Fibroblast of lung (primary cell): ENCODE measurements around the gene TESK2.

ENCODE experiments used
- EZH2 ChIP-seq: IDR thresholded peaks from 2 replicates; pipeline ENCODE4 v1.5.1; 2012; ENCODE audit warnings: low read length, control low read depth, mild to moderate bottlenecking; ENCODE audit errors: missing control alignments
- TF ChIP-seq, protein P1 (sequence below), 2 donors: IDR thresholded peaks in 1 of 2; conservative IDR thresholded peaks in 1 of 2; 1 replicate in 1 of 2; 2 replicates in 1 of 2; pipeline ENCODE4 v1.5.1; 2011 to 2012; ENCODE audit warnings: low read length in 2 of 2, control low read depth in 1 of 2, inconsistent platforms in 1 of 2, low read depth in 1 of 2, mild to moderate bottlenecking in 1 of 2

- TF ChIP-seq EZH2: no peak
- TF ChIP-seq, protein P1, sequence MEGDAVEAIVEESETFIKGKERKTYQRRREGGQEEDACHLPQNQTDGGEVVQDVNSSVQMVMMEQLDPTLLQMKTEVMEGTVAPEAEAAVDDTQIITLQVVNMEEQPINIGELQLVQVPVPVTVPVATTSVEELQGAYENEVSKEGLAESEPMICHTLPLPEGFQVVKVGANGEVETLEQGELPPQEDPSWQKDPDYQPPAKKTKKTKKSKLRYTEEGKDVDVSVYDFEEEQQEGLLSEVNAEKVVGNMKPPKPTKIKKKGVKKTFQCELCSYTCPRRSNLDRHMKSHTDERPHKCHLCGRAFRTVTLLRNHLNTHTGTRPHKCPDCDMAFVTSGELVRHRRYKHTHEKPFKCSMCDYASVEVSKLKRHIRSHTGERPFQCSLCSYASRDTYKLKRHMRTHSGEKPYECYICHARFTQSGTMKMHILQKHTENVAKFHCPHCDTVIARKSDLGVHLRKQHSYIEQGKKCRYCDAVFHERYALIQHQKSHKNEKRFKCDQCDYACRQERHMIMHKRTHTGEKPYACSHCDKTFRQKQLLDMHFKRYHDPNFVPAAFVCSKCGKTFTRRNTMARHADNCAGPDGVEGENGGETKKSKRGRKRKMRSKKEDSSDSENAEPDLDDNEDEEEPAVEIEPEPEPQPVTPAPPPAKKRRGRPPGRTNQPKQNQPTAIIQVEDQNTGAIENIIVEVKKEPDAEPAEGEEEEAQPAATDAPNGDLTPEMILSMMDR (conservative IDR thresholded peaks at IDR 0.05 in 1 of 2, IDR thresholded peaks at IDR 0.05 in 1 of 2; ENCODE audit: low read depth in 1 of 2, low read length in 2 of 2): peak; percentile 43 to 50
These were observed 2.2 kb upstream of the TESK2 start for GRCh38 chr1:45493116-45493697.
